ENCODE results near the gene ING4. TPM values are rescaled to one million over a fixed set of nuclear protein-coding genes. Genes with fewer than 3 reads are reported as not detected.

The ING4 gene
- total RNA-seq, 1 experiment from 2014 or later: 23.8 TPM

DNA sequence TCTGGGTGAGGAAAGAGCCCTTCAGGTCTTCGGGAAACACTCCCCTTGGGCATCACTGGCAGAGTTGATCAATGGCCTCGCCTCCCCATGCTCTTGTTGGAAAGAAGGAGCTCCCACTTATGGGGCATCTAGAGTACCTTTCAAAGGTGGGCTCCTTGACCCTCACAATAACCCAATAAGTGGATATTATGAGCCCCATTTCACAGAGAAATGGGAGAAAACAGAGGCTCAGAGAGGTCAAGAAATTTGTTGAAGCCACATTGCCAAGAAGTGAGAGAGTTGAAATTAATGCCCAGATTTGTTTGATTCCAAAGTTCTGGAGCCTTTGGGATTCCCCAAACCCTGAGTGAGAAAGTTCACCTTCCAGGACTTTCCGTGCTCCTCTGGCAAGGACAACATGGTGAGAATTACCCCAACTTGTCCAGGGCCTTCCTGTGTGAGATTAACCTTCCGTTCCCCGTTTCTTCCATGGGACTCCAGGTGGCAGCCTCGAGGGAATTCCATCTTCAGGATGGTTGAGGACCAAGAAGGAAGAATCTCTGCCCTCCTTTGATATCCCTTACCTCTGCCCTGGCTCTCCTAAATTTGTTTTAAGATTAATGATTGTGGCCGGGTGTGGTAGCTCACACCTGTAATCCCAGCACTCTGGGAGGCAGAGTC lies 48.3 kb downstream of the ING4 start:
- Histone ChIP-seq H3F3A (ENCODE audit: low read length, unreplicated experiment) (no peaks in the 10 kb centered on the region), H3K79me2 (ENCODE audit: low read length) (no peaks in the 10 kb centered on the region), H3K4me1 (ENCODE audit: insufficient read depth, low read length) (peaks cover 15% of the 10 kb centered on the region), H3K9me2 (replicated peaks; ENCODE audit: low read length) (no peaks in the 10 kb centered on the region), H2AFZ (ENCODE audit: low read length) (no peak overlapping the region), H3K9ac (ENCODE audit: low read length) (no peak overlapping the region), H3K4me3 (ENCODE audit: low read length) (no peak overlapping the region), H3K27ac (ENCODE audit: low read length) (peak overlapping the region; percentile 18; the same call in 1 of the 2 replicates), H3K27me3 (ENCODE audit: low read length) (no peaks in the 10 kb centered on the region), H4K20me1 (ENCODE audit: low read length) (no peaks in the 10 kb centered on the region), H3K9me3 (ENCODE audit: low read length) (no peaks in the 10 kb centered on the region), H3K4me2 (ENCODE audit: low read length) (no peak overlapping the region), H3K36me3 (ENCODE audit: low read depth, low read length) (no peaks in the 10 kb centered on the region)
- intact Hi-C loops (cut with micrococcal nuclease): loop anchor here (5.0 kb wide), 2 partner anchors 48 to 83 kb away; partner anchors contain the start of gene ING4
- POLR2A ChIA-PET (ENCODE audit: unreplicated experiment): no interaction called here
- no TSS peak for BruUV-seq (replicated peaks)
- ATAC-seq (no peak), DNase-seq (no peak)
- CTCF ChIA-PET: no interaction called here
- TF ChIP-seq EZH2 (IDR thresholded peaks at IDR 0.05; ENCODE audit: low read length, unreplicated experiment) (no peak), EZH2phosphoT487 (IDR thresholded peaks at IDR 0.05; ENCODE audit: borderline replicate concordance, low read length) (no peak)
- TF ChIP-seq, protein P1, sequence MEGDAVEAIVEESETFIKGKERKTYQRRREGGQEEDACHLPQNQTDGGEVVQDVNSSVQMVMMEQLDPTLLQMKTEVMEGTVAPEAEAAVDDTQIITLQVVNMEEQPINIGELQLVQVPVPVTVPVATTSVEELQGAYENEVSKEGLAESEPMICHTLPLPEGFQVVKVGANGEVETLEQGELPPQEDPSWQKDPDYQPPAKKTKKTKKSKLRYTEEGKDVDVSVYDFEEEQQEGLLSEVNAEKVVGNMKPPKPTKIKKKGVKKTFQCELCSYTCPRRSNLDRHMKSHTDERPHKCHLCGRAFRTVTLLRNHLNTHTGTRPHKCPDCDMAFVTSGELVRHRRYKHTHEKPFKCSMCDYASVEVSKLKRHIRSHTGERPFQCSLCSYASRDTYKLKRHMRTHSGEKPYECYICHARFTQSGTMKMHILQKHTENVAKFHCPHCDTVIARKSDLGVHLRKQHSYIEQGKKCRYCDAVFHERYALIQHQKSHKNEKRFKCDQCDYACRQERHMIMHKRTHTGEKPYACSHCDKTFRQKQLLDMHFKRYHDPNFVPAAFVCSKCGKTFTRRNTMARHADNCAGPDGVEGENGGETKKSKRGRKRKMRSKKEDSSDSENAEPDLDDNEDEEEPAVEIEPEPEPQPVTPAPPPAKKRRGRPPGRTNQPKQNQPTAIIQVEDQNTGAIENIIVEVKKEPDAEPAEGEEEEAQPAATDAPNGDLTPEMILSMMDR (conservative IDR thresholded peaks at IDR 0.05; ENCODE audit: low read depth, low read length): 0 out of 2 replicates have a peak, but pooled peaks have one; percentile 10

DNA sequence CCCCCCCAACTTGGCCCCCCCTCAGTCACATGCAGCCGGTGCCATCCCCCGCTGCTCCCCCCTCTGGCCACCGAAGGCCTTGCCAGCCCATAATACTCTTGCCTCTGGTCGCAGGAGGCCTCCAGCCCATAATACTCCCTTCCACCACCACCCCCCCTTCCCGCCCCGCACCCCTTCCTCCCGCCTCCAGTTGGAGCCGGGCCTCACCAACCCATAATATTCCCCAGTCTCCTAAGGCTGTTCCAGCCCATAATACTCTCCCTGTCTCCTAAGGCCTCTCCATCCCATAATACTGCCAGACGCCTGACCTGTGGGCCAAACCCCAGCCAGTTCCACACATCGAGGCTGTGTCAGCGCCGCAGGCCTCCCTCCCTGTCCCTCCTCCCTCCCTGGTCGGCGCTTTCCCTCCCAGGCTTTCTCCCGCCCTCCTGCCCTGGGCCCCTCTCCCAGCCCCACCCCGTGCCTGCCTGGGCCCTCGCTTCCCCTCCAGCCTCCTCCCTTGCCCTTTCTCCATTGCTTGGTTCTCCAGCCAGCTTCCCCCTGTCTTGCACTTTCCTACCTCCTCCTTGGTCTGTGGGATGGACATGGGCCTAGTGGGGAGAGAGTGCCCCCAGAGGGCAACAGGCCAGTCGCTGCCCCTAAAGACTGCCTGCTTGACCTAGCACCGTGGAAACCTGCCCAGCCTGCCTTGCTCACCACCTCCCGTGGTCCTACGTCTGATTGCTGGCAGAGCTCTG lies 49.0 kb downstream of the ING4 start:
- ATAC-seq (peak; percentile 58), DNase-seq (peak; percentile 77)
- Histone ChIP-seq H3K79me2 (ENCODE audit: low read length) (no peaks in the 10 kb centered on the region), H3K4me3 (ENCODE audit: low read length) (no peak overlapping the region), H3K4me1 (ENCODE audit: insufficient read depth, low read length) (peaks cover 15% of the 10 kb centered on the region), H2AFZ (ENCODE audit: low read length) (peak overlapping the region; percentile 48; the same call in 1 of the 2 replicates), H3K36me3 (ENCODE audit: low read depth, low read length) (no peaks in the 10 kb centered on the region), H3K27me3 (ENCODE audit: low read length) (no peaks in the 10 kb centered on the region), H3K9ac (ENCODE audit: low read length) (no peak overlapping the region), H3K9me2 (replicated peaks; ENCODE audit: low read length) (no peaks in the 10 kb centered on the region), H3K4me2 (ENCODE audit: low read length) (no peak overlapping the region), H3K9me3 (ENCODE audit: low read length) (no peaks in the 10 kb centered on the region), H3F3A (ENCODE audit: low read length, unreplicated experiment) (no peaks in the 10 kb centered on the region), H4K20me1 (ENCODE audit: low read length) (no peaks in the 10 kb centered on the region), H3K27ac (ENCODE audit: low read length) (peak overlapping the region; percentile 18; the same call in 1 of the 2 replicates)
- intact Hi-C loops (cut with micrococcal nuclease): no loop called here
- CTCF ChIA-PET: no interaction called here
- BruUV-seq (replicated peaks): no TSS peak
- TF ChIP-seq, protein P1 (conservative IDR thresholded peaks at IDR 0.05; ENCODE audit: low read depth, low read length): 0 out of 2 replicates have a peak, but pooled peaks have one; percentile 2
- TF ChIP-seq EZH2 (IDR thresholded peaks at IDR 0.05; ENCODE audit: low read length, unreplicated experiment): no peak
- POLR2A ChIA-PET (ENCODE audit: unreplicated experiment): no interaction called here

Measured in PC-3 (cell line).